ENCODE results near the gene NEK7. TPM values are rescaled to one million over a fixed set of nuclear protein-coding genes. Genes with fewer than 3 reads are reported as not detected.

Gene NEK7
- polyA plus RNA-seq, 1 donor (not counting 4 experiments of a cell fraction or from before 2014, with no cell fraction given) = 56.8 TPM

GRCh38 chr1:198143797-198144196, 13.0 kb upstream of the NEK7 start:
- H3K4me3 ChIP-seq (ENCODE audit: control insufficient read depth in 2 of 3, extremely low read depth in 1 of 3, insufficient read depth in 2 of 3, low read depth in 1 of 3, low read length in 3 of 3) = no peak overlapping the region
- H2AFZ ChIP-seq (ENCODE audit: control insufficient read depth, low read length) = no peak overlapping the region
- no peaks in the 10 kb centered on the region for H3K9me1 ChIP-seq (ENCODE audit: control insufficient read depth, extremely low read depth, insufficient read depth, low read length)
- H3K9me3 ChIP-seq (ENCODE audit: control insufficient read depth, low read depth, low read length) = no peaks in the 10 kb centered on the region
- FAIRE-seq (no peak), DNase-seq (ENCODE audit: low read depth, low spot score) (no peak)
- H4K20me1 ChIP-seq (ENCODE audit: control insufficient read depth, extremely low read depth, insufficient read depth, low read length) = no peaks in the 10 kb centered on the region
- H3K27me3 ChIP-seq (ENCODE audit: control insufficient read depth, extremely low read depth, insufficient read depth, low read length) = no peaks in the 10 kb centered on the region
- no peak overlapping the region for H3K9ac ChIP-seq (ENCODE audit: control insufficient read depth, extremely low read depth, insufficient read depth, low read length)
- no peaks in the 10 kb centered on the region for H3K36me3 ChIP-seq (ENCODE audit: control insufficient read depth in 2 of 2, extremely low read depth in 1 of 2, insufficient read depth in 2 of 2, low read length in 2 of 2)
- no peak overlapping the region for H3K4me2 ChIP-seq (ENCODE audit: control insufficient read depth, extremely low read depth, insufficient read depth, low read depth, low read length)
- no peaks in the 10 kb centered on the region for H3K79me2 ChIP-seq (ENCODE audit: control insufficient read depth, insufficient read depth, low read length)
- dilution Hi-C loops (cut with MboI; ENCODE audit: extremely low pct_ligation_motif_present, low sequenced_read_pairs) = no loop called here
- H3K4me1 ChIP-seq (ENCODE audit: control insufficient read depth, extremely low read depth, insufficient read depth, low read length) = no peaks in the 10 kb centered on the region
- no peak overlapping the region for H3K27ac ChIP-seq (ENCODE audit: control insufficient read depth, insufficient read depth, low read length)
- TF ChIP-seq EZH2 (IDR thresholded peaks at IDR 0.05; ENCODE audit: low read length) (no peak), CTCF (optimal IDR thresholded peaks at IDR 0.05 in 1 of 3, IDR thresholded peaks at IDR 0.05 in 1 of 3, conservative IDR thresholded peaks at IDR 0.05 in 1 of 3; ENCODE audit: extremely low read depth in 1 of 3, insufficient read depth in 2 of 3, low read length in 3 of 3) (no peak)

GRCh38 chr1:198147216-198147615, 9.6 kb upstream of the NEK7 start:
- Histone ChIP-seq H3K9ac (ENCODE audit: control insufficient read depth, extremely low read depth, insufficient read depth, low read length) (no peak overlapping the region), H4K20me1 (ENCODE audit: control insufficient read depth, extremely low read depth, insufficient read depth, low read length) (no peaks in the 10 kb centered on the region), H3K27me3 (ENCODE audit: control insufficient read depth, extremely low read depth, insufficient read depth, low read length) (no peaks in the 10 kb centered on the region), H3K4me2 (ENCODE audit: control insufficient read depth, extremely low read depth, insufficient read depth, low read depth, low read length) (no peak overlapping the region), H2AFZ (ENCODE audit: control insufficient read depth, low read length) (no peak overlapping the region), H3K36me3 (ENCODE audit: control insufficient read depth in 2 of 2, extremely low read depth in 1 of 2, insufficient read depth in 2 of 2, low read length in 2 of 2) (no peaks in the 10 kb centered on the region), H3K4me1 (ENCODE audit: control insufficient read depth, extremely low read depth, insufficient read depth, low read length) (no peaks in the 10 kb centered on the region), H3K79me2 (ENCODE audit: control insufficient read depth, insufficient read depth, low read length) (no peaks in the 10 kb centered on the region), H3K9me3 (ENCODE audit: control insufficient read depth, low read depth, low read length) (no peaks in the 10 kb centered on the region), H3K4me3 (ENCODE audit: control insufficient read depth in 2 of 3, extremely low read depth in 1 of 3, insufficient read depth in 2 of 3, low read depth in 1 of 3, low read length in 3 of 3) (no peak overlapping the region), H3K9me1 (ENCODE audit: control insufficient read depth, extremely low read depth, insufficient read depth, low read length) (no peaks in the 10 kb centered on the region), H3K27ac (ENCODE audit: control insufficient read depth, insufficient read depth, low read length) (no peak overlapping the region)
- FAIRE-seq = no peak
- dilution Hi-C loops (cut with MboI; ENCODE audit: extremely low pct_ligation_motif_present, low sequenced_read_pairs) = no loop called here
- DNase-seq (ENCODE audit: low read depth, low spot score) = no peak
- no peak for TF ChIP-seq EZH2 (IDR thresholded peaks at IDR 0.05; ENCODE audit: low read length)
- TF ChIP-seq CTCF (optimal IDR thresholded peaks at IDR 0.05 in 1 of 3, IDR thresholded peaks at IDR 0.05 in 1 of 3, conservative IDR thresholded peaks at IDR 0.05 in 1 of 3; ENCODE audit: extremely low read depth in 1 of 3, insufficient read depth in 2 of 3, low read length in 3 of 3) = no peak

Data from keratinocyte (primary cell).